Fibroblast of peridontal ligament (primary cell): ENCODE measurements around the gene MUC13.
A peak's percentile ranks its signal among the peaks of the same experiment; 100 is the strongest.

Experiments used
- DNase-seq: peaks from one replicate; pipeline ENCODE4 v3.0.0-alpha.2; 2010; ENCODE audit errors: extremely low read depth

The MUC13 gene

DNA sequence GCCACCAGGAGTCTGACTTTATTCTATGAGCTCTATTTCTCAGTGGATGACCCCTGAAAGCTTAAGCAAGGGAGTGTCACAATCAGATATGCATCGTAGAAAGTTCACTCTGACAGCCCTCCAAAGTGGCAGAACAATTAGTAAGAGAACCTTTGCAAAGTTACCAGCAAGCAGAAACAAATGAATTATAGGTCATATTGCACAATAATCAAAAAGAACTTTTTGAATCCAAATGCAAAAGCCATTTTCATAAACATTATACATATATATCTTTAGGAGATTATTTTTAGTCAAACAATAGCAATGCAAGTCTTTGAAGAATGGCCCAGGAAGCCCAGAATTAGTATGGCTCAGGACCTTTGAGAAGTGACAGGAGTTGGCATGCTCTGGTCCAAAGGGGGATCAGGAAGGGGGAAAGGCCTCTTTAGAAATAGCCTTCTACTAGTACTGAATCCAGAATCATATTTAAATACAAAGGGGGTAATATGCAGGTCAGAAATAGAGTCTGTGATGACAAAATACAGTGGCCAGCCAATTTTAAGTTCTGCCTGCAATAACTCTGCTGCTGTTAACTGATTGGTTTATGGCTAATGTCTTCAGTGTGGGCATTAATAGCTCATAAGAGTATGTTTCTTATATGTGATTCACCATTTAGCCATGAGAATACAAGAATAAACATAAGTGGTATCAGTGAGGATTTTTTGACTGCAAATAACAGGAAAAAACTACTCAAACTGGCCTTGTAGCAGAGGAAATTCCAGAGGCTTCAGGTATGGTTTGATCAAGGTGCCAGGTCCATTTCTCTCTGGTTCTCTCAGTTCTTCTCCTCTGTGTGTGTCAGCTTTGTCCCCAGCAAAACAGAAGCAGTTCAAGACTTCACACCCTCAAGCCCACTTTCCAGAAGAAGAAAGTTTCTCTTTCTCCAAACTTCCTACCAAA, 30.4 kb downstream of the MUC13 start:
- no peak for DNase-seq

DNA sequence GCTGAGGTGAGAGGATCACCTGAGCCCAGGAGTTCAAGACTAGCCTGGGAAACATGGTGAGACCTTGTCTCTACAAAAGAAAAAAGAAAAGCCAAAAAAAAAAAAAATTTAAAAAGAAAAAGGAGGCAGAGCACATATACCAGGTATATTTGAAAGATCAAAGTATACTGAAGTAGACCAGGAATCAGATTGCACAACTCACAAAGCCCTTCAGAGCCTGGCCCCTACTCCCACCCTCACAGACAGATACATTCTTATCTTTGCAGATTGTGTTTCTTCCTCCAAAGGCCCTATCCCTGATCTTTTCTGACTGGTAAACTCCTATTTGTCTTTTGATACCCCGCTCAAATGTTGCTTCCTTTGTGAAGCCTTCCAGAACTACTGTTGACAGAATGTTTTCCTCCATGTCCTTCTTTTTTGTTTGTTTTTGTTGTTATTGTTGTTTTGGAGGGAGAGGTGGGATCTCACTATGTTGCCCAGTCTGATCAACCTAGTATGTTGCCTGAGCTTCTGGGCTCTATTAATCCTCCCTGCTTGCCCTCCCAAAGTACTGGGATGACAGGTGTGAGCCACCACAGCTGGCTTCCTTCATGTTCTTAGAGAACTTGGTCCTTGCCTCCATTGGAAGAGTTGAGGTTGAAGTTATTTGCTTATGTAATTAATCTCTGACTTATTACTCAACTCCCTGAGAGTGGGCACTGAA, 37.6 kb downstream of the MUC13 start:
- DNase-seq: no peak

DNA sequence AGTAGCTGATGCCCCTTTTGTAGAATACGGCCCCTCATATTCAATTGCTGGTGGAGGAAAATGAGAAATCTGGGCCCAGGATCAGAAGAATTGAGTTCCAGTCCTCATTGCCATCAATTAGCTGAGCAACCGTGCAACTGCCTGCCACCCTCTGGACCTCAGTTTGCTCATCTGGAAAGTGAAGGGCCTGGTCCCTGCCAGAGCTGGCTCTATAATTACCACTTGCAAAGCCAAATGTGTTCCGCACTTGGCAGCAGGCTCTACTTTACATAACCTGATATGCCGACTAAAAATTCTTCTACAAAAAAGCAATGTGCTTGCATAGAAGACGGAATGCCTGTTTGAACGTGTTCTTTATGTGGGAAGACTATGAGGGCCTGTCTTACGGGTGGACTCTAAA, 38.8 kb downstream of the MUC13 start:
- no peak for DNase-seq

DNA sequence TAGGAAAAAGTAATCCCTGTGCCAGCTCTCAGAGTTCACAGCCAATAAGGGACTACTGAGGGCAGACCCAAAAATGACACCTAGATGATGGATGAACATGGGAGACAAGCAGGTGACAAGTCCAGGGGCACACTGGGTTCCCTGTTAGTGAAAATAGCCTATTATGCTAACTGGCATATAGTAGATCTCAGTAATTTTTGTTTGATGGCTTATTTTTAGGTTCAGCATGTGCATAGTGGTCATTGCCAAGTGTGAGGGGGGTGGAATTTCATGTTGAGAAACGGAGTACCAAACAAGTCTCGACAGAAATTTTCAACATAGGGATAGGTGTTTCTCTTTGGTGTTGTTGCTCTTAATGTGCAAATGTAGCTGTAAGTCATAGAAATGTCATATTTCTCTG, 41.0 kb downstream of the MUC13 start:
- DNase-seq: no peak

DNA sequence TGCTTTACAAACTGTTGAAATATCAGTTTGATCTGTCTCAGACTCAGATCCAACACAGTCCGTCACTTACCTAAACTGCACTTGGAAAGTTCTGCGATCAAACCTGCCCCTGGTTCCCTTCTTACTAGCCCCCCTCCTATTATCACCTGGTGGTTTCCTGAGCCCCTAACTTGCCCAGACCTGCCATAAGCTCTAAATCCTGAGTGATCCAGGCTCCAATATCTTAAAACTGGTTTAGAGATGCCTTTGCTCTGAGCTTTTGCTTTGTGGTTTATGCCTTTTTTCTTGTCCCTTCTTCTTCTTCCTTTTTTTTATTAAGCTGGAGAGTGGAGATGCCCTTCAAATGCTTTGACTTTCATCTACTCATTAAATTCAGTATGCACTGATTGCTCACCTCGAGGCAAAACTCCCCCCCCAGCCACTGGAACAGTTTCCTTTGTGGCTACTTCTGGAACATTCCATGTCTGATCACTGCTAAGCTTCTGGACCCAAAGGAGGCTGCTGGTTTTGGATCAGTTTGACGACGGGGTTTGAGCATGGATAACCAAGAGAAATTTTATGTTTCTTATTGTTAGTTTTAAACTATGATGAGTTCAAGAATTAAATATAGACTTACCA, 43.9 kb downstream of the MUC13 start:
- DNase-seq: no peak

DNA sequence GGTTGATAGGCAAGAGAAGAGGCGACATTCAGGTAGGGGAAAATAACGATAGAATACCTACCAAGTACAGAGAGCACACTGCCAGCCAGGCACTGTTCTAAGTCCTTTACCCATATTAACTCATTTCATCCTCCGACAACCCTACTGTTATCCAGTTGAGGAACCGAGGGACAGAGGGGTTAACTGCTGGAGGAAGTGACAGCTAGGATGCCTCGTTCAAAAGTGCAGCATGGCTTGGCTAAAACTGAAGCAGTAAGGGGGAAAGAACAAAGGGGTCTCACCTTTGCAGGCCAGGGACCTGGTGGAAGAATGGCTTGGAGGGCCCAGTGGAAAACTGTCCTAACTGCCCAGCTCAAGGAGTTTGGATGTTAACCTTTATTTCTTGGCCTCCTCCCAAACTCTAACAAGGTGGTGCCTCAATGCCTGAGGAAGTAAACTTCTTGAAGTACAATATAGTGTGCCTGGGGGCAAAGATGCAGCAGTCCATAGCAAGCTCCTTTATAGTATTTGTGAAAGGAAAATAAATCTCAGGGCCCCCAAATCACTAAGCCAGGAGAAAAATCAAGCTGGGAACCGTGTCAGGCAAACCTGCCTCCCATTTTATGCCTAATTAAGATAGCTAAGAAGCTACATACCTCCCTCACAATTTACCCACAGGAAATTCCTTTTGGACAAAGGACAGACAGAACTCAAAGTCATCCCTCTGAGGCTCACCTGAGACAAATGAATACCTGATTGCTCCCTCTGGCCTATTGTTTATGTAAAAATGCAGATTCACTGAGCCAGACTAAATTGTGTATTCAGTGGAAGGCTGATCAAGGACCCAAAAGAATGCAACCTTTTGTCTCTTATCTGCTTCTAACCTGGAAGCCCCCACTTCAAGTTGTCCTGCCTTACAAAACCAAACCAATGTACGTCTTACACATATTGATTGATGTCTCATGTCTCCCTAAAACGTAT, 45.8 kb downstream of the MUC13 start:
- DNase-seq: no peak

DNA sequence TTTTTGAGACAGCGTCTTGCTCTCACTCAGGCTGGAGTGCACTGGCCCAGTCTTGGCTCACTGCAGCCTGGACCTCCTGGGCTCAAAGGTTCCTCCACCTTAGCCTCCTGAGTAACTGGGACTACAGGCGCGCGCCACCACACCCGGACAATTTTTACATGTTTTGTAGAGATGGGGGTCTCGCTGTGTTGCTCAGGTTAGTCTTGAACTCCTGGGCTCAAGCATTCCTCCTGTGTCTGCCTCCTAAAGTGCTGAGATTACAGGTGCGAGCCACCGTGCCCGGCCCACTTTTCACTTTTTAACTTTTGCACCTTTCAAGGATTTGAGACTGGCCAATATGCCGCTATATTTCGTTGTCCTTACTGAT, 46.6 kb downstream of the MUC13 start:
- no peak for DNase-seq

DNA sequence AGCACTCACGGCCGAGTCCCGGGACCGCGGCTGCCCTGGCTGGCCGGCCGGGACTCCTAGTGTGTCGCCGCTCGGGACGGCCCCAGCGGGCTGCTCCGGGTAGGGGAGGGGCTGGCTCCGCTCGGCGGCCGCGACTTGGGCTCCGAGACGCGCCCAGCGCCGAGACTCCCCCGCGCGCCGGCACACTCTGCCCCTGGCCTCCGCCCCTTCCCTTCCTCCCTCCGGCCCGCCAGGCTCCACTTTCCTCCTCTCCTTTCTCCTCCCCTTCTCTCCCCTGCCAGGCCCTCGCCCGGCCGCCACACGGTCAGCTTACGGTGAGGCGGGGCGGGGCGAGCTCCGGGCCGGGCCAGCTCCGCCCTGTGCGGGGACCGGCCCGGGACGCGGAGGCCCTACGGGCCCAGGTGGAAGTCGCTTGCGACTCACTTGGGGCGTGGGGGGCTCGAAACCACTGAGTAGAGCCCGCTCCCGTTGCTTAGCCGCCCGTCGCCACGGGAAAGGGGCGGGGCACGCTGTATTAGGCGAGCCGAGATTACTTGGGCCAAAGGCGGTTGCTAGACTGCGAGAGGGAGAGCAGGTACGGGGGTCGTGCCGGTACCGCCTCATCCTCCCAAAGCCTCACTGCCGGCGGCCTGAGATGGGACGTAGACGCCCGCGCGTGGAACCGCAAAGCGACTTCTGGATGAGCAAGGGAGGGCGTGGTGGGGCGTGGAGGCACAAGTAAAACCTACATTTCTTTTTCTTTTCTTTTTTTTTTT, 47.2 kb downstream of the MUC13 start, which contains the start of gene ITGB5:
Gene ITGB5, minus strand, starts transcription at position 189 of the 755 bp plus-strand sequence. CDS start 365 bp downstream, outside the sequence.
- peak; percentile 69 for DNase-seq

DNA sequence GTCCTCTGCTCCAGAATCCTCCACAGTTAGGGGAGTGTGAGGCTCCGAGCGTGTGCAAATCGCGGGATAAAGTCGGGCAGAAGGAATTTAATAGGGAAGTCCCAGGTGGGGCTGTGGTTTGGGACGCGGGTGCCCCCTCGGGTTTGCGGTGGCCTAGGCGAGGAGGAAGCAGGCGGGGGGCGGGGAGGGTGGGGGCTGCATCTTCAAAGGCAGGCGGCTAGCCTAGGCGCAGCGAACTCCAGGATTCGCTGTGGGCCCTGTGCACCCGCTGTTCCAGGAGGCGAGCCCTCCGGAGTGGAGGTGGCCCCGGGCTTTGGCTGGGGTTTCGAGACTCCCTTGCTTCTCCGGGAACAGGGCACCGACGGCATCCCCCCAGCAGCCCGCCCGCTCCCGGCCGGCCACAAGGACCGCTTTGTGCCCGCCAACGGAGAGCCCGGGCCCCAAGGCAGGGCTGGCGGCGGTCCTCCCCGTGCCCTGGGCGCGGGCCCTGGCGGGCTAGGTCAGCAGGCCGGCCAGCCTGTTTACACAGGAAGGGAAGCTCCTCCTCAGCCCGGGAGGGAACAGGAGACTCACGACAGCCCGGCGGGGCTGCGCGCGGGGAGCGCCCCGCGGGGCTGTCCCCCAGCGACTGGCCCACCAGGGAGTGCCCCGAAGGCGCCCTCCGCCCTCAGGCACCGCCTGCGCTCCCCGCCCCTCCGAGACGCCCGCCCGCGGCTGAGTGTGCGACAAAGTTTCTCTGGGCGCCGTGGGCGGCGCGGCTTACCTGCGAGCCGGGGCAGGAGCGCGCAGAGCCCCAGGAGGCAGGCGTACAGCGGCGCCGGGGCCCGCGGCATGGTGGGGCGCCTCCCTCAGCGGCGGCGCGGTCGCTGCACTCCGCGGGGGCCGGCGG, 48.1 kb downstream of the MUC13 start:
- DNase-seq: peak; percentile 42

DNA sequence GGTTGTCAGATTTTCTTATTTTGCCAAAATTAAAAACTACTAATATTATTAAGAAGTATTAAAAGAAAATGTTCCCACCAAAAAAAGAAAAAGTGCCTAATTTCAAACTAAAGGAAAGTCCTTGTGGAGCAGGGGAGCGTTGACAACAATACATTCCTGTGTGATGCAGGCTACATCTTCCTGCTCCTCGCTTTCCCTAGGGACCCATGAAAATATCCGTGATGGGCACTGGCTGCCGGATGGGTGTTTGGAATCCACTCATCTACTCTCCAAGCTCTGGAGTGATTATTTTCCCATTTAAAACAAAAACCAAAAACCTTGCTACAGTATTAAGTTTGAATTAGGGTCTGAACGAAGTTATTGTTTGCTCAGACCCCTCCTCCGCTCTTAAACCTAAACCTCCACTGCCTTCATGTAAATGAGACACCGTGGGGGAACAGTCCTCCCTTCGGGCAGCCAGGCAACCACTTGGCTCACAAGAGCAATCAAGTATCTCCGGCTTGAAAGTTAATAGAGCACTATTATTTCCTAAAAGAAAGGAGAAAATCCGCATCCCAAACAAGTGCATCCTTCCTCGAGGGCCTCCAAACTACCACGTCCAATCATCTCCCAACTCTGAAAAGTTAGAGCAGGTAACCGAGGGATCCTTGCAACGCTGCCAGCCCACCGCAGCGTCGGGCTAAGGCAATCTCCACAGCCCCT, 48.9 kb downstream of the MUC13 start:
- peak; percentile 34 for DNase-seq

DNA sequence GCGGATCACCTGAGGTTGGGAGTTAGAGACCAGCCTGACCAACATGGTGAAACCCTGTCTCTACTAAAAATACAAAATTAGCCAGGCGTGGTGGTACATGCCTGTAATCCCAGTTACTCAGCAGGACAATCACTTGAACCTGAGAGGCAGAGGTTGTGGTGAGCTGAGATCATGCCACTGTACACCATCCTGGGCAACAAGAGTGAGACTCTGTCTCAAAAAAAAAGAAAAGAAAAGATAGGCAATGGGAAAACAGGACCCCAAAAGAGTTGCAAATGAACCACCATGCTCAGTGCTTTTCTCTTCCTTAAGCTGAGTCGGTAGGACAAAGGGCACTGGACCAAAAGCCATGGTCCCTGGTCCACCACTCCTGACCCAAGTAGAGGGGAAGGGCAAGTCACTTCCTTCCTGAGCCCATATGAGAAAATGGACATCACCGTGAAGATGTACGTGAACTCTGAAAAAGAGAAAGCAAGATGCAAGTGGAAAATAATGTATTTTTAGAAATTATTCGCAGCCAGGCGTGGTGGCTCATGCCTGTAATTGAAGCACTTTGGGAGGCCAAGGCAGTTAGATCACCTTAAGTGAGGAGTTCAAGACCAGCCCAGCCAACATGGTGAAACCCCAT, 50.0 kb downstream of the MUC13 start:
- no peak for DNase-seq

DNA sequence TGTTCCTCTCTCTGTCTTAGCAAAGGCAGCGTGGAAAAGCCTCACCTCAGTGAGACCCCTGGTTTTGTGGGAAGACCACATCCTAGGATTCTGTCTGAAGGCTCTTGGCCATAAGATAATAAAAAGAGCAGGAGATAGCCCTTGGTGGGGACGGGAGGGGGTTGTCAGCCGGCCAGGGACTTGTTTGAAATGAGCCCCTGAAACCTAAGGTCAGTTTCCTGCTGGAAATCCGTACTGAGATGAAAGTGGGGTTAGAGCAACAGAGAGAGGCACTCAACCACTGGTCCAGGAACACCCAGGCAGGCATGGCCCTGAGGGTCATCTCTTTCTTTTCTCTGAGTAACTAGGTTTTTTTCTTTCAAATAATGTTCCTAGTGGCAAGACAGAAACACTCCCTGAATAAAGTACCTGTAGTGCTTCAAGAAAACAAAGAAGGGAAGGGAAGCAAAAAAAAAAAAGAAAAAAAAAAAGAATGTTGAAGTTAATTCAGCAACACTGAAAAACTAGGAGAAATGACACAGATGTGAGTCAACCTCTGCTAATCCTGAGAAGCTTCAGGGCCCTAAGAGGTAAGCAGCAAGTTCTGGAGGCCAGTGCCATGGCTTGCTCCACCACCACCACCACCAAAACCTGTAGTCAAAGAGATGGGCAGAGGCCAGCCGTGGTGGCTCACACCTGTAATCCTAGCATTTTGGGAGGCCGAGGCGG, 50.6 kb downstream of the MUC13 start:
- peak; percentile 40 for DNase-seq

DNA sequence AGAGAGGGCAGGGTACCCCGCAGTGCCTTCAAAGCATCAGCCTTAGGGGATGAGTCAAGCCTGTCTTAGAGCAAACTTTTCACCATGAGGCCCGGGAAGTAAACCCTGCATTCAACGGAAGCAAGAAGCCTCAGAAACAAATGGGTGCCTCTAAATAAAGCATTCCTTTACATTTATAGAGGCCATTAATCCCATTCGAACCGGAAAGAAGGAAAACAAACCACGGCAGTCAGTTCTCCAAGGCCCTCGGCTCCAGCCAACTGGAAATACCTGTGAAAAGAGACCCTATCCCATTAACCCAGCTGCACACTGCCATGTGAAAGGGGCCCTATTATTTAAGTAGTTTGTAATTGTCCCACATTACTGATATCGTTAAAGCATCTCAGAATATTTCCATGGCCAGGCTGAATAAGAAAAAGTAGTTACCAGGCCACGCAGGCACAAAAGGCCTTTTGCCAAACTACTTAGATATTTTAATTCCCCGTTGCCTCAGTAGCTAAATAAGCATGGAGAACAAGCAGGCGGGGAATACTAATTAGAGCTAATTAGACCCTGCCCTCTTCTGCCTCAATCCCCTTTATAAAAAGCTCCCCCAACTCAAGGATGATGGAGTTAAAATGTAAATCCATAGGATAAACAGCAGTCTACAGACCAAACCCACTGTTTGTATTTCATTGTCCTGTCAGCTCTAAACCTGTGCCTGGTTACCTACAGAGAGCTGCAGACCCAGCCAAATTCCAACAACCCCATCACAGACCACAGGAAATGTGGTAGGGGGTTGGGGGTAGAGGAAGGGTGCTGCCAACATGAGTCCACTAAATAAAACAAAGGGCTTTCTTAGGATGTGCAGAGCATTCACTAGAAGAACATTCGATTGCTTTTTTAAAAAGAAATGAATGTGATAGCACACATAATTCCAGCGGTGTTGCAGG, 51.5 kb downstream of the MUC13 start:
- no peak for DNase-seq

DNA sequence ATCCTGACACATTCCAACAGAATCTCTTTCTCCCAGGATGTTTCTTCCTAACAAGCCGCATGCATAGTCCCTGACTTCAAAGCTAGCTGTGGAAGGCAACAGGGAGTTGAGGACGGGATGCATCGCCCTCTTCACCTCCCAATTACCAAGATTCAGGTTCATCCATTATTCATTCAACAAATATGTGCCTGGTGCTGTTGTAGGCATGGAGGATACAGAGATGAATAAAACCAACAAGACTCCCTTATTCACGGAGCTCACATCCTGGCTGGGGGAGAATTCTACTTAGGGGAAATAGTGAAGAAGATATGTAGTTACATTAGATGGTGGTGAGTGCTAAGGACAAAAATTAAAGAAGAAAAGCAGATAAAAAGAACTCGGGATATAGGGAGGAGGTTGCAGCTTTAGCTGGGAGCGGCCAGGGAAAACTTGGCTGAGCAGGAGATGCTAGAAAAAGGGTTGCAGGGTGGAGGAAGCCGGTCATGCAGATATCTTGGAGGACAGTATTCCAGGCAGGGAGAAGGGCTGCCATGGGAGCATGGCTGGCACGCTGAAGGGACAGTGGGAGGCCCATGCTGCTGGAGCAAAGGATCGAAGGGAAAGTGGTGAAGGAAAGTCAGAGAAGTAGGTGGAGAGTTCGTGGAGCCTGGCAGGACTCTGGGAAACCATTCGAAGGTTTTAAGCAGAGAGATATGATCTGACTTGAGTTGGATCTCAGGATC, 52.4 kb downstream of the MUC13 start:
- DNase-seq: no peak

DNA sequence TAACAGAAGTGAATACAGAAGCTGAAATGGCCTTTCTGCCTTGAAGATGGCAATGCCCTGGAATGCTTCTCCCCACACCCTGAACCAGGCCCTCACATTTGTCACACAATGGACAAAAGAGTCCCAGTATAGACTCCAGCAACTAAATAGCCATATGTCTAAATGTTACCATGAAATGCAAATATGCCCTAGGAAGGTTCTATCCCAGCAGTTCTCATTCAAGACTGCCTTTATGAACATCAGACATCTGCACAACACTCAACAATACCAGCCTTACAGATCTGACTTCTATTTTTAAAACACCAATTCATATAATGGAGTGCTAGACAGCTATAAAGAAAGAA, 55.2 kb downstream of the MUC13 start:
- no peak for DNase-seq
